Peyer's patch (tissue), 4 donors: ENCODE measurements around the gene TAGLN3.

ENCODE experiments used
- POLR2A ChIP-seq, 2 donors: fragments of 450-650 bp; IDR thresholded peaks; one replicate each; pipeline ENCODE4 v1.5.1; 2017; ENCODE audit warnings: antibody characterized with exemption in 2 of 2, mild to moderate bottlenecking in 2 of 2, moderate library complexity in 2 of 2
- TF ChIP-seq, protein P1 (sequence below), 6 experiments: fragments of 450-650 bp in 4 of 6; fragments of 200-600 bp in 2 of 6; sonication (generic) in 1 of 6; IDR thresholded peaks; one replicate each; pipeline ENCODE4 v1.5.1; 2017 to 2019; ENCODE audit warnings: antibody characterized with exemption in 6 of 6, mild to moderate bottlenecking in 3 of 6, moderate library complexity in 1 of 6

DNA sequence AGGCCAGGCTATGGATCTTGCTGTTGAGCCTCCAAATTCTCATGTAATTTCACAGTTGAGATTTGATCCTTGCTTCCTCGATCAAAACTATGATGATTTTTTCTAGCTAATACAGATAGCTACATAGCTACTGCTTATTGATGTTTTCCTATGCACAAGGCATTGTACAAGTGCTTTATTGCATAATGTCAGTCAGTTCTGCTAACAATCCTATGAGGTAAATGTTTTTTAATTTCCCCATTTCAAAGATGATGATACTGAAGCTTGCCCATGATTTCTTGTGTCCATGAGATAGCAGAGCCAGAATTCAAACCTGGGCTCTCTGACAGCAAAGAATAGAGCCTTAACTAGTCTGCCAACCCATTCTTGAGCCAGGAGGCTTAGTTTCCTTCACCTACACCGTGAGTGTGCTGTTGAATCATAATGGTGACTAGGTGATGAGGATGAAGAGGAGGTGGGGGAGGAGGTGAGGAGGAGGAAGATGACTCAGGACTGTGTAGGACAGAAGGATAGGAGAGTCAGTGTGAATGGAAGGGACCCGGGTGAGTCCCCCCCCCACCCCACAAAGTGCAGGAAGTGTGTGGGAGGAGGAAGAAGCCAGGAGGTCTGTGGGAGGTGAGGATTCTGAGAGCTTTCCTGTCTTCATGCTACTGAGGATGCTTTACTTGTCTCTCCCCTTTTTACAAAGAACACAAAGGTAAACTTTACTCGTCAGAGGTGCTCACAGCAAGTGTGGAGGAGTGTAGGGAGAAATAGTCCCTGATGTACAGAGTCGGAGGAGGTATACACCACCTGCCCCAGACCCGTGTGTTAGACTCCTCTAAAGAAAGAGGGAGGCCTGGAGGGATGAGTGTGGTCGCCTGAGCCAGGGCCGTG, 3.6 kb downstream of the TAGLN3 start:
- TF ChIP-seq, protein P1, sequence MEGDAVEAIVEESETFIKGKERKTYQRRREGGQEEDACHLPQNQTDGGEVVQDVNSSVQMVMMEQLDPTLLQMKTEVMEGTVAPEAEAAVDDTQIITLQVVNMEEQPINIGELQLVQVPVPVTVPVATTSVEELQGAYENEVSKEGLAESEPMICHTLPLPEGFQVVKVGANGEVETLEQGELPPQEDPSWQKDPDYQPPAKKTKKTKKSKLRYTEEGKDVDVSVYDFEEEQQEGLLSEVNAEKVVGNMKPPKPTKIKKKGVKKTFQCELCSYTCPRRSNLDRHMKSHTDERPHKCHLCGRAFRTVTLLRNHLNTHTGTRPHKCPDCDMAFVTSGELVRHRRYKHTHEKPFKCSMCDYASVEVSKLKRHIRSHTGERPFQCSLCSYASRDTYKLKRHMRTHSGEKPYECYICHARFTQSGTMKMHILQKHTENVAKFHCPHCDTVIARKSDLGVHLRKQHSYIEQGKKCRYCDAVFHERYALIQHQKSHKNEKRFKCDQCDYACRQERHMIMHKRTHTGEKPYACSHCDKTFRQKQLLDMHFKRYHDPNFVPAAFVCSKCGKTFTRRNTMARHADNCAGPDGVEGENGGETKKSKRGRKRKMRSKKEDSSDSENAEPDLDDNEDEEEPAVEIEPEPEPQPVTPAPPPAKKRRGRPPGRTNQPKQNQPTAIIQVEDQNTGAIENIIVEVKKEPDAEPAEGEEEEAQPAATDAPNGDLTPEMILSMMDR (IDR thresholded peaks at IDR 0.05) = no peak
- TF ChIP-seq POLR2A (IDR thresholded peaks at IDR 0.05) = no peak
